Raji (cell line): Measurements from ENCODE around the gene EIF5A2.

Source experiments
- POLR2A ChIP-seq: IDR thresholded peaks from 2 replicates; pipeline ENCODE4 v1.6.1; 2011; ENCODE audit warnings: low read depth, low read length, control low read depth; ENCODE audit not compliant: insufficient read depth

The EIF5A2 gene

DNA sequence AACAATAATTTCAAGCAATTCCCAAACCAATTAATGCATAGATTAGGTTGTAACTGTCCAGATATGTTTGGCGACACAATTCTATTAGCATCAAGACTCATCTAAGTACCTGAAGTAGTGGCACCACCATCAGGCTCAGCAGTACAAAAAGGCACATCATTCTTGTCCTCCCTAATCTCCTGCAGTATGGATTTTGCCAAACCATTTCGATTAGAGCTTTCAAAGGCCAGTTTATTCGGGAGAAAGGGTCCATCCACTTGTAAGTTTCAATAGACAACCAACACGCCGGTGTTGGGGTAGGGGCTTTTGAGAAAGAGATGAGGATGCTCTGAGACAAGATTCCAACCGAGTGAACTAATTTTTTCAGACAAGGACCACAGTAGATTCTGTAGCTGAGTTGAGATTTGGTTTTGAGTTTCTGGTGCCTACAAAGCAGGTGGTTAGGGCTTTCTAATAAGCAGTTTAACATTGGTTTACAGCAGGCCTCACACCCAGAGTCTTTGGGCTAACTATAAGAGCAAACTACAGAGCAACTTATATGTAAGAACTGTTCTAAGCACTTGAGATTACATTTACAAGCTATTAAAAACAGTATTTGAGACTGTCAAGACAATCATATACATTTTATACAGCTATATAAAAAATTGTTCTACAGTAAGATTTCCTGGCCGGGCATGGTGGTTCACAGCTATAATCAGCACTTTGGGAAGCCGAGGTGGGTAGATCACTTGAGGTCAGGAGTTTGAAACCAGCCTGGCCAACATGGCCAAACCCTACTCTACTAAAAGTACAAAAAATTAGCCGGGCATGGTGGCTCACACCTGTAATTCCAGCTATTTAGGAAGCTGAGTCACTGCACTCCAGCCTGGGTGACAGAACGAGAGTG lies 43.0 kb downstream of the EIF5A2 start:
- TF ChIP-seq POLR2A: peak; percentile 36; the same call in 1 of the 2 replicates

DNA sequence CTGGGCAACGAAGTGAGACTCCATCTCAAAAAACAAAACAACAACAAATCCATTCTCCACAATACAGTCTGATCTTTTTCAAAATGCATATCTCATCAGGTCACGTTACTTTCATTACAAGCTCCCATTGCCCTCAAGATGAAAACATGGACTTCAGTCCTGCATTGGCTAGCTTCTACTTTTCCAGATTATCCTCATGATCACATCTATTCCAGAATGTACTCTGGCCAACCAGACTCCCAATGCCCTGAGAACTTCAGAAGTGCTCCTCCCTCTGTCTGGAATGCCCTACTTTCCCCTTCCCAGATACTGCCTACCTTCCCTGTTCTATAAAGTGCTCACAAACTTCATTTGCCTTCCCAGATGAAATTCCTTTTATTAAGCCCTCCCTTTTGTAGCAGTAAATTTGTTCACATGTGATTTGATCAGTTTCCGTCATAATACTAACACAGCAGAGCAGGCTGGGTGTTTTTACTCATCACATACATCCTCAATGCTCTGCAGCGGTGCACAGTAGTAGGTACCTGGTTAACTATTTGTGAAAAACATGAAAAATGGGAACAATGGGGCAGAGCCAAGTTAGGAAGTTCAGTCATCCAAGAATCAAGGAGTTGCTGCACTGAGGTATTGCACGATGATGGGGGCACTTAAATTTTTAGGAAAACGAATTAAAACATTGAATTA lies 43.8 kb downstream of the EIF5A2 start:
- 0 out of 2 replicates have a peak, but pooled peaks have one; percentile 1 for TF ChIP-seq POLR2A

DNA sequence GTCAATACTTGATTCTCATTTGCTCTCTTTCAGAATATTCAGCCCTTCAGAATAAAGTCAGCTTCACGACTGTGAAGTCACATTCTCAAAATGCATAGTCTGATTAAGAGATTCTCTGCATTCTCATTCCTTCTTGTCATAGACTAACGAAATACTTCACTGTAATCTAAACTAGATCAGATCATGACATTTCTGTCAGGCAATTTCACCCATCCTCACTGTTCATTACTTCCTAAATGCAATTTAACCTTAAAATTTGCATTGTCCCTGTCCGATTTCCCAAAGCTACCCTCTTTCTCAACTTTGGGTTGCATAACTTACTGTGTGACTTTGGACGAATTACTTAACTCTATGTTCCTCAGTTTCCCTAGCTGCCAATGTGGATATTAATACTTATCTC lies 44.6 kb downstream of the EIF5A2 start:
- TF ChIP-seq POLR2A: no peak

DNA sequence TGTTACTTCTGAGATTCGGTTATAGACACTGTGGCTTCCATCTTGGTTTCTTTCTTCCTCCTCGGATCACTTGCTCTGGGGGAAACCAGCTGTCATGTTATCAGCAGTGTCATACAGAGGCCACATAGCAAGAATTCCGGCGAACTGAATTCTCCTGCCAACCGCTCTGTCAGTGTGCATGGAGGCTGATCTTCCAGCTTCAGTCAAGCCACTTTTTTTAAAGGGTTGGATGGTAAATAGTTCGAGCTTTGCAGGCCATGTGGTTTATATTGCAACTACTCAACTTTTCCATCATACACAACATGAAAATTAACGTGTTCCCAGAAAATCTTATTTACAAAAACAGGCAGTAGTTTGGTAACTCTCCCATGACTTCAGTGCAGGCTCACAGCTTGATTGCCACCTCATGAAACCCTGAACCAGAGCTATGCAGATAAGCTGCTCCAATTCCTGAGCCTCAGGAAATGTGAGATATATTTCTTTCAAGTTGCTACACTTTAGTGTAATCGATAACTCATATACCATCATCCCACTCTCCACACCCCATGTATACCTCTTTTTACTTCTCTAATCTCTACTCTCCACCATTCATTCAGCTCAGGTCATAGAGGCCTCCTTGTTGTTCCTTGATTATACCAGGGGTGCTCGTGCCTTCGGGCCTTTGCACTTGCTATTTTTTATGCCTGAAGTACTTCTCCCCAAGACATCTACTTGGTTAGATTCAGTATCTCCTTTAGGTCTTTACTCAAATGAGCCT lies 45.6 kb downstream of the EIF5A2 start:
- no peak for TF ChIP-seq POLR2A

DNA sequence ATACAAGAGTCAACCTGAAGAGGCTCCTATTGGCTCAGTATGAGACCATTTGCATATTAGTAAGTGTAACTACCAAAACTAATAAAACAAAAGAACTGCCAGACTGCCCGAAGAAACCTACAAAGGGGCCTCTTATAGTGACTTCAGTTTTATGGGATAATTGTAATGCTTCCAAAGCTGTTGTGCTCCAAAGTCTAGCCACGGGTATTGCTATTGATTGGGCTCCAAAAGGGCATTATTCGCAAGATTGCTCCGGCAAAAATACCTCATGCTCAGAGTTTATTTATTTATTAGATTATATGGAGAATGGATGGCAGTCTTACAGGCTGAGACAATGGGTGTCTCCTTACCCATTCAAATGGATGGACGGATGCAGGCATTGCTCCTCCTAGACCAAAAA lies 49.8 kb downstream of the EIF5A2 start:
- TF ChIP-seq POLR2A: no peak

DNA sequence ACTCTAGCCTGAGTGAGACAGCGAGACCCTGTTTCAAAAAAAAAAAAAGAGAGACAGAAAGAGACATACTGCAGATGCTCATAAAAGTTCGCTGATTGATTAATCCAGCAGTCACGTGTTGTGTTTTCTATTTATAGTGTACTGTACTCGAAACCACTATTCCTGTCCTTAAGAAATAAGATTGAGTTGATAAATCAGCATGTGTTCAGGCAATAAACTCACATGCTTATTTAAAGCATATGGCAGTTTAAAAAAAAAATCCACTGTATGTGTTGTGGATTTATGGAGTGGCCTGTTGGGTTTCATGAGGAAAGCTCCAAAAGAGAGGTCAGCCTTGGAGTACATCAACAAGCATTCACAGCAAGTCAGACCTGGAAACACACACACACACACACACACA lies 56.1 kb downstream of the EIF5A2 start:
- no peak for TF ChIP-seq POLR2A

DNA sequence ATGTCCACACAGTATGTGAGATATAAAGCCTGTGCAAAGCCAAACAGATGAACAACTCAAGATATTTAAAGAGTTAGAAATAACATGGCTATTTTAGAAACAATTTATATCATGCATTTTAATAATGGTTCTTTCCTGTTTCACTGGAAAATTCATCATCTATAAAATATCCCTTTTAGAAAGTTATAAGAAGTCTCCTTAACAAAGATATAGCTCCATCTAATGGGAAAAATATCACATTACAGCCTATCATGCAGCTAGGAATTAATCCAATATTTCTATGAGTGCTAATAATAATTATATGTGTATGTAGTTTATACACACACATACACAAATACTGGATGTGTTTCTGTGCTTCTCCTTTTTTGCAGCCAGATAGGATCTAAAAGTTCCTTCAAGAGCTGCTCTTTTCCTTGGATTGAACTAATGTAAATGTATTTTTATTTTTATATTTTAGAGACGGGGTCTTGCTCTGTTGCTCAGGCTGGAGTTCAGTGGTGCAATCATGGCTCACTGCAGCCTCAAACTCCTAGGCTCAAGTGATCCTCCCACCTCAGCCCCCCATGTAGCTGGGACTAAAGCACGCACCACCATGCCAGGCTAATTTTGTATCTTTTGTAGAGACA lies 60.0 kb downstream of the EIF5A2 start:
- TF ChIP-seq POLR2A: no peak

DNA sequence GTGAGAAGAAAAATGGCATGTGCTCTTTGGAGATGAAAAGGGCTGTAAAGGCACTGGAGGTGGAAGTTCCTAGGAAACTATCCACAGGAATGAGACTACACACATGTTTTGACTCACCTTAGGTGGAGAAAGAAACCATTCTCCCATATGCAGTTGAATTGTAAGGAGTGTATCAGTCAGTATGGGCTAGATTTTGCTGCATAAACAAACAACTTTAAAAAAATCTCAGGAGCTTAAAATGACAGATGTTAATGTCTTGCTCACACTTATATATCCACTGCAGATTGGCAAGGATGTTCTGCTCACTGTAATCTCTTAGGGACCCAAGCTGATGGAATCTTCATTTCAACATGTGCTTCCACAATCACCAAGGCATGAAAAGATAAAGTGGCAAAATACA lies 64.1 kb downstream of the EIF5A2 start:
- no peak for TF ChIP-seq POLR2A

DNA sequence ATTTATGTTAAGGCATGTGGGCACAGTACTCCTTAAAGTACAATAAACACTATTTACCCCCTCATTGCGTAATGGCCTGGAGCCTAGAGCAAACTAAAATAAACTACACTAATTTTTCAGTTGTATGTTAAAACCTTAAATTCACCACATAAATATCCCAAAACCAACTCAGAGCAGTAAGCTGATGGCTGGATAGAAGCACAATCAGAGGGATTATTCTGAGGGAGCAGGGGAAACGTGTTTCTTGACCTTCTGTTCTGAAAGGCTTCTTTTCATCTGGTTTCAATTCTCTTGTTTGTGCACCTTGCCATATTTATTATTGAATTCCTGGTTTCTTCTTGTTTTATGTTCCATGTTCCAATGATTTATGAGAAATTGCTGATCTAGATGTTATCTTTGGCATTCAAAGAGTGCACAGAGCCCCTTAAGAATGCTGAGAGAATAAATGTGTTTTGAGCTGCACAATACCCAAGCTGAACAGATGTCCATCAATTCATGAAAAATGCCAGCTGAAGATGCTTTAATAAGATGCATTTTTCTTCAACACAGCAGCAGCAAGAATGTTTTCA lies 68.1 kb downstream of the EIF5A2 start:
- TF ChIP-seq POLR2A: no peak

DNA sequence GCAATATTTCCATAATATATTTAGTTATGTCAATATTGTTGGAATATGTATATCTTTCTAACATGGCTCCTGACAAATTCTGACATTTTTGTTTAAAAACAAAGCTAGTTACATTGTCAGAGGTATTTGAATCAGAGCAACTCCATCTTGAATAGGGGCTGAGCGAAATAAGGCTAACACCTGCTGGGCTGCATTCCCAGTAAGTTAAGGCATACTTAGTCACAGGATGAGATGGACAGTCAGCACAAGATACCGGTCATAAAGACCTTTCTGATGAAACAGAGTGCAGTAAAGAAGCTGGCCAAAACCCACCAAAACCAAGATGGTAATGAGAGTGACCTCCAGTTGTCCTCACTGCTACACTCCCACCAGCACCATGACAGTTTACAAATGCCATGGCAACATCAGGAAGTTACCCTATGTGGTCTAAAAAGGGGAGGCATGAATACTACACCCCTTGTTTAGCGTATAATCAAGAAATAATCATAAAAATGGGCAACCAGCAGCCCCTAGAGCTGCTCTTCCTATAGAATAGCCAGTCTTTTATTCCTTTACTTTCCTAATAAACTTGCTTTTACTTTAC lies 68.8 kb downstream of the EIF5A2 start:
- no peak for TF ChIP-seq POLR2A
